ENCODE data around the gene RHO. TPM values are rescaled to one million over a fixed set of nuclear protein-coding genes. Genes with fewer than 3 reads are reported as not detected.
A peak's percentile ranks its signal among the peaks of the same experiment; 100 is the strongest.

The RHO gene
- total and polyA plus RNA-seq, 4 donors, result 0.01 TPM; not detected in 3

- H3K27me3 ChIP-seq (ENCODE audit: control insufficient read depth in 3 of 3, insufficient read depth in 3 of 3, low read length in 2 of 3), result no peaks in the 10 kb centered on the region
- ATAC-seq (ENCODE audit: insufficient read depth, low FRiP score), result no peak
- H3K4me3 ChIP-seq, result no peak overlapping the region
- no peaks in the 10 kb centered on the region for H3K36me3 ChIP-seq (ENCODE audit: control insufficient read depth in 4 of 4, insufficient read depth in 4 of 4, low read length in 4 of 4)
- H3K9ac ChIP-seq (ENCODE audit: insufficient read depth in 1 of 2, low read length in 2 of 2), result no peak overlapping the region
- peak; percentile 55 to 70 (median 59) for DNase-seq
- 38 to 53% methylated on average over 6 of the region's 6 CpGs for WGBS, 2 donors
- no peak overlapping the region for H3K27ac ChIP-seq (ENCODE audit: low read depth in 1 of 2, low read length in 1 of 2)
- H3K4me1 ChIP-seq (ENCODE audit: control insufficient read depth in 5 of 5, insufficient read depth in 5 of 5, low read length in 5 of 5), result peaks cover 0 to 17% (median 7%) of the 10 kb centered on the region in 5 donors
- no peak for TF ChIP-seq CTCF (IDR thresholded peaks at IDR 0.05; ENCODE audit: control extremely low read depth, extremely low read depth)
- no peaks in the 10 kb centered on the region for H3K9me3 ChIP-seq (ENCODE audit: control insufficient read depth in 4 of 4, insufficient read depth in 3 of 4, low read length in 3 of 4)
Observed at GRCh38 chr3:129530251-129530791, 1.9 kb downstream of the RHO start.

- no peak for TF ChIP-seq CTCF (IDR thresholded peaks at IDR 0.05; ENCODE audit: control extremely low read depth, extremely low read depth)
- H3K27ac ChIP-seq (ENCODE audit: low read depth in 1 of 2, low read length in 1 of 2), result no peak overlapping the region
- H3K9ac ChIP-seq (ENCODE audit: insufficient read depth in 1 of 2, low read length in 2 of 2), result no peak overlapping the region
- no peaks in the 10 kb centered on the region for H3K9me3 ChIP-seq (ENCODE audit: control insufficient read depth in 4 of 4, insufficient read depth in 3 of 4, low read length in 3 of 4)
- no peak overlapping the region for H3K4me3 ChIP-seq
- H3K4me1 ChIP-seq (ENCODE audit: control insufficient read depth in 5 of 5, insufficient read depth in 5 of 5, low read length in 5 of 5), result peaks cover 0 to 17% (median 7%) of the 10 kb centered on the region in 5 donors
- 98% methylated on average over 13 of the region's 13 CpGs for WGBS, 2 donors
- H3K27me3 ChIP-seq (ENCODE audit: control insufficient read depth in 3 of 3, insufficient read depth in 3 of 3, low read length in 2 of 3), result no peaks in the 10 kb centered on the region
- DNase-seq, result no peak
- no peaks in the 10 kb centered on the region for H3K36me3 ChIP-seq (ENCODE audit: control insufficient read depth in 4 of 4, insufficient read depth in 4 of 4, low read length in 4 of 4)
- no peak for ATAC-seq (ENCODE audit: insufficient read depth, low FRiP score)
Observed at GRCh38 chr3:129530821-129531220, 2.4 kb downstream of the RHO start.

- Histone ChIP-seq H3K4me3 (no peak overlapping the region), H3K4me1 (ENCODE audit: control insufficient read depth in 5 of 5, insufficient read depth in 5 of 5, low read length in 5 of 5) (peaks cover 0 to 17% (median 7%) of the 10 kb centered on the region in 5 donors), H3K27me3 (ENCODE audit: control insufficient read depth in 3 of 3, insufficient read depth in 3 of 3, low read length in 2 of 3) (no peaks in the 10 kb centered on the region), H3K27ac (ENCODE audit: low read depth in 1 of 2, low read length in 1 of 2) (no peak overlapping the region), H3K36me3 (ENCODE audit: control insufficient read depth in 4 of 4, insufficient read depth in 4 of 4, low read length in 4 of 4) (no peaks in the 10 kb centered on the region), H3K9me3 (ENCODE audit: control insufficient read depth in 4 of 4, insufficient read depth in 3 of 4, low read length in 3 of 4) (no peaks in the 10 kb centered on the region), H3K9ac (ENCODE audit: insufficient read depth in 1 of 2, low read length in 2 of 2) (no peak overlapping the region)
- 91 to 95% methylated on average over 11 of the region's 11 CpGs for WGBS, 2 donors
- ATAC-seq (ENCODE audit: insufficient read depth, low FRiP score), result no peak
- TF ChIP-seq CTCF (IDR thresholded peaks at IDR 0.05; ENCODE audit: control extremely low read depth, extremely low read depth), result no peak
- no peak for DNase-seq
Observed at GRCh38 chr3:129531699-129532098, 3.3 kb downstream of the RHO start.

- Histone ChIP-seq H3K27ac (ENCODE audit: low read depth in 1 of 2, low read length in 1 of 2) (no peak overlapping the region), H3K27me3 (ENCODE audit: control insufficient read depth in 3 of 3, insufficient read depth in 3 of 3, low read length in 2 of 3) (no peaks in the 10 kb centered on the region), H3K4me1 (ENCODE audit: control insufficient read depth in 5 of 5, insufficient read depth in 5 of 5, low read length in 5 of 5) (peaks cover 0 to 17% (median 7%) of the 10 kb centered on the region in 5 donors), H3K9me3 (ENCODE audit: control insufficient read depth in 4 of 4, insufficient read depth in 3 of 4, low read length in 3 of 4) (no peaks in the 10 kb centered on the region), H3K9ac (ENCODE audit: insufficient read depth in 1 of 2, low read length in 2 of 2) (no peak overlapping the region), H3K36me3 (ENCODE audit: control insufficient read depth in 4 of 4, insufficient read depth in 4 of 4, low read length in 4 of 4) (no peaks in the 10 kb centered on the region), H3K4me3 (no peak overlapping the region)
- no peak for ATAC-seq (ENCODE audit: insufficient read depth, low FRiP score)
- no peak for DNase-seq
- TF ChIP-seq CTCF (IDR thresholded peaks at IDR 0.05; ENCODE audit: control extremely low read depth, extremely low read depth), result no peak
- WGBS, 2 donors, result 97% methylated on average over 20 of the region's 20 CpGs
Observed at GRCh38 chr3:129532261-129532660, 3.8 kb downstream of the RHO start.

Data from lung (tissue), 12 donors.